Mesodermal cell (in vitro differentiated cells): ENCODE results near the gene CD22.
"Not testable (repeated sequence)": the region's sequence is repeated elsewhere in the genome, so short reads cannot be mapped to it uniquely, and the experiment has no call there.

Experiments used
- H3K27ac ChIP-seq: 2 replicates; pipeline ENCODE4 v1.7.0; 2013; ENCODE audit warnings: mild to moderate bottlenecking, low read depth, low read length, moderate library complexity; ENCODE audit not compliant: severe bottlenecking
- H3K36me3 ChIP-seq: 2 replicates; pipeline ENCODE4 v1.7.1; 2013; ENCODE audit warnings: mild to moderate bottlenecking, low read length, moderate library complexity; ENCODE audit not compliant: control insufficient read depth, insufficient read depth
- H3K4me1 ChIP-seq: one replicate; pipeline ENCODE4 v1.7.1; 2013; ENCODE audit warnings: mild to moderate bottlenecking, low read length; ENCODE audit not compliant: insufficient read depth, control insufficient read depth, poor library complexity, severe bottlenecking
- H3K4me3 ChIP-seq: 2 replicates; pipeline ENCODE4 v1.7.0; 2013; ENCODE audit warnings: low read length, control low read depth, mild to moderate bottlenecking; ENCODE audit not compliant: insufficient read depth, poor library complexity, severe bottlenecking; ENCODE audit errors: extremely low read depth
- H3K9me3 ChIP-seq: 2 replicates; pipeline ENCODE4 v1.7.1; 2013; ENCODE audit warnings: mild to moderate bottlenecking, low read length, moderate library complexity; ENCODE audit not compliant: control insufficient read depth
- WGBS, 2 experiments: methylation state at CpG; one replicate each; pipeline ENCODE4 v1.1.5; 2013; ENCODE audit warnings: missing lambda C conversion rate in 2 of 2; ENCODE audit not compliant: insufficient coverage in 2 of 2; 5-methylcytosine and 5-hydroxymethylcytosine counted together

CD22 gene

DNA sequence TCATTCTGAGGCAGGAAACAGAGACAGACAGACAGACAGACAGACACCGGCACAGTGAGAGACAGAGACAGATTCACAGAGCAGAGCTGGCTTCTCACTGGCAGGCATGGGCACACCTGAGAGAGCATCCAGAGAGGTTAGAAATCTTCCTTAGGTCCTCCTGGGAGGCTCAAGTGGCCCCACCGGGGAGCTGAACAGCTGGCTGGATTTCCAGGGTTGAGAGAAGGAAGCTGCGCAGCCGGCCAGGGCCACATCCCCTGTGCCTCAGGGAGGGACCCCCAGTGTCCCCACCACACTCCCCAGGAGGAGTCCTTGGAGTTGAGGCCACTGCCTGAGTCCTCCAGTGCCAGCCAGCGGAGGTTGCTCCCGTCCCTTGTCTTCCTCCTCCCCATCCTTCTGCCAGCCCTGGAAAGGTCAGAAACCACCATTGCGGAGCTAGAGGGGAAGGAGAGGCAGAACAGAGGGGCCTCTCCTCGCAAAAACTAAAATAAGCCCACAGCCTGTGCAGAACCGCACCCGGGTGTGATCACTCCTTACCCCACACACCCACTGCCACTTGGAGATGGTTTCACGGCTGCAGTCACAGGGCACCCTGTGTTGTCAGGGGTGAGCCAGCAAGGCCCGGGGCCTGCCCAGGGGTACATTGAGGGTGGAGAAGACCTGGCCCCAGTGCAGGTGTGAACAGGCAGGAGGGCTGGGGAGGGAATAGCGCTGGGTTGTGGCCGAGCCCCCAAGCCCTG, 33.4 kb downstream of the CD22 start:
- Histone ChIP-seq H3K36me3 (no peaks in the 10 kb centered on the region), H3K27ac (no peak overlapping the region), H3K9me3 (no peaks in the 10 kb centered on the region), H3K4me3 (no peak overlapping the region), H3K4me1 (no peaks in the 10 kb centered on the region)
- 100% methylated on average over 1 to 2 of the region's 14 CpGs for WGBS, 2 experiments

DNA sequence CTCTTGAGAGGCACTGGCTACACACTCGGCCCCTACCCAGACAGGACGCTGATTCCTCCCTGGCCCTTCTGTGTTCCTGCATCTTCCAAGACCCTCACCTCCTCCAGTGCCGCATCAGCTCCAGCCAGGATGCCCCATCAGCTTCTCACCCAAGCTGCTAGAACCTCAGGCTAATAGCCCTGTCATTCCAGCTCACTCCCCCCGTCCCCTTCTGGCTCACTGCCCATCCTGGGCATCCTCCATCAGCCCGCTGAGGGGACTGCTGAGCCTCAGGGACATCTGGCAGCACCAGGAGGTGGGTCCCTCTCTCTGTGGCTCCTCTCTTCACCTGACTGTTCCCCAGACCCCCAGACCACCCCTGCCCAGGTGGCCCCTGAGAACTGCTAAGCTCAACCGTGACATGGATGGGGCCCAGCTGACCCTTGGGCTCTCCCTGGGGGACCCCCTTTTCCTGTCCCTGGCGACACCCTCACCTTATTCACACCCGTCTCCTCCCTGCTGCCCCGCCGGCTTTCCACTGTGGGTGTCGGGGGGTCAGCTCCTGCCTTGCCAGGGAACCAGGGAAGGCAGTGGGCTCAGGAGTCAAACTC, 34.1 kb downstream of the CD22 start:
- H3K27ac ChIP-seq: no peak overlapping the region
- no peaks in the 10 kb centered on the region for H3K9me3 ChIP-seq
- no peak overlapping the region for H3K4me3 ChIP-seq
- H3K4me1 ChIP-seq: no peaks in the 10 kb centered on the region
- 87 to 100% methylated on average over 1 to 5 of the region's 11 CpGs for WGBS, 2 experiments
- H3K36me3 ChIP-seq: no peaks in the 10 kb centered on the region

DNA sequence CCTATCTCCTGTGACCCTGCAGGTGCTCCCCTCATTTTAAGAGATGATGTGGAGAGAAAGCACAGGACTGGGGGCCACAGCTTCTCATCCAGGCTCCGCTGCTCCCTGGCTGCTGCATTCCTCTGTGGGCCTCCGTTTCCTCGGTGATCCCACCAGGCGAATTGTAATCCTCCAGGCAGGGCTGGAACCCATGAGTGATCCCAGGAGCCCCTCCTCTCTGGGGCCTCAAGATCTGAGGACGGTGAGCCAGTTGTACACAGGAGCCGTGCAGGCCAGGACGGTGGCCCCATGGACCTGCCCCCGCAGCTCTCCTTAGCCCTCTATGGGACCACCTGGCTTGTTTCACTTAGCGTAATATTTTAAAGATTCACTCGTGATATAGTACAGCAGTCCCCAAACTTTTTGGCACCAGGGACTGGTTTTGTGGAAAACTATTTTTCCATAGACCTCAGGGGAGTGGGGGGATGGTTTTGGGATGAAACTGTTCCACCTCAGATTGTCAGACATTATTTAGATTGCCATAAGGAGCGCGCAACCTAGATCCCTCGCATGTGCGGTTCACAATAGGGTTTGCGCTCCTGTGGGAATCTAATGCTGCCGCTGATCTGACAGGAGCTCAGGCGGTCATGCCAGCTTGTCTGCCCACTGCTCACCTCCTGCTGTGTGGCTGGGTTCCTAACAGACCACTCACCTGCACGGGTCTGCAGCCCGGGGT, 34.9 kb downstream of the CD22 start:
- no peak overlapping the region for H3K4me3 ChIP-seq
- no peaks in the 10 kb centered on the region for H3K4me1 ChIP-seq
- H3K27ac ChIP-seq: no peak overlapping the region
- H3K36me3 ChIP-seq: no peaks in the 10 kb centered on the region
- WGBS, 2 experiments: 76 to 80% methylated on average over 1 to 10 of the region's 19 CpGs
- H3K9me3 ChIP-seq: no peaks in the 10 kb centered on the region

DNA sequence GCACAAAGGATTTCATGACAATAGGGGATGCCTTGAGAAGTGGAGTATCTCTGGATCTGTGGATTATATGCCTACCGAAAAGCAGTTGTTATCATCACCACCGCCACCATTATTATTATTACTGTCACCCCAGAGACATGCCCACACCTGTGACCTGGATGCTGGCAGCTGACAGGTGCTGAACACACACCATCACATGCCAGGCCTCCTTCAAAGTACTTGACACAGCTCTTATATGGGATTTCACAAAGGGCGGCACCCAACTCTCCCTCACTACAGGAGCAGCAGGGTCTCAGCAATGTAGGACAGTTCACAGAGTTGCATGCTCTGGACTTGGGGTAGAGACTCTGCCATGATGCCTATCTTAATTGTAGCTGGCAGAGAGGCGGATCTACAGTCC, 36.3 kb downstream of the CD22 start:
- Histone ChIP-seq H3K4me1 (no peaks in the 10 kb centered on the region), H3K4me3 (no peak overlapping the region), H3K27ac (no peak overlapping the region), H3K36me3 (no peaks in the 10 kb centered on the region), H3K9me3 (no peaks in the 10 kb centered on the region)
- WGBS, 2 experiments: 100% methylated on average over 1 of the region's 4 CpGs; no CpG with 5 or more reads in 1 of the 2 experiments

DNA sequence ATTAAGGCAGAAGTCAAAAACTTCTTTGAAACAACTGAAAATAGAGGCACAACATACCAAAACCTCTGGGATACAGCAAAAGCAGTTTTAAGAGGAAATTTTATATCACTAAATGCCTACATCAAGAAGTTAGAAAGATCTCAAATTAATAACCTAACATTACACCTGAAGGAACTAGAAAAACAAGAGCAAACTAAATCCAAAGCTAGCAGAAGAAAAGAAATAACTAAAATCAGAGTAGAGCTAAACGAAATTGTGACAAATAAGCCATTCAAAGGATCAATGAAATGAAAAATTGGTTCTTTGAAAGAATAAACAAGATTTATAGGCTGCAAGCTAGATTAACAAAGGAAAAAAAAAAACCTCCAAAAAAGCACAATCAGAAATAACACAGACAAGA, 39.4 kb downstream of the CD22 start:
- no peaks in the 10 kb centered on the region for H3K4me1 ChIP-seq
- no peak overlapping the region for H3K27ac ChIP-seq
- H3K9me3 ChIP-seq: no peaks in the 10 kb centered on the region
- H3K36me3 ChIP-seq: no peaks in the 10 kb centered on the region
- no peak overlapping the region for H3K4me3 ChIP-seq
- WGBS, 2 experiments: no CpG with 5 or more reads among the region's 1 CpG

DNA sequence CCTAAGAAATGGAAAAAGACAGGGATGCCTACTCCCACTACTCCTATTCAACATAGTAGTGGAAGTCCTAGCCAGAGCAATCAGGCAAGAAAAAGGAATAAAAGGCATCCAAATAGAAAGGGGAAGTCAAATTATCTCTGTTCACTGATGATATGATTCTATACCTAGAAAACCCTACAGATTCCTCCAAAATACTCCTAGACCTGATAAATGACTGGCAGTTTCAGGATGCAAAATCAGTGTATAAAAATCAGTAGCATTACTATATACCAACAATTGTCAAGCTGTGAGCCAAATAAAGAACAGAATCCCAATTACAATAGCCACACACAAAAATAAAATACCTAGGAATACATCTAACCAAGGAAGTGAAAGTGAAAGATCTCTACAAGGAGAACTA, 40.5 kb downstream of the CD22 start:
- no peak overlapping the region for H3K27ac ChIP-seq
- H3K9me3 ChIP-seq: no peaks in the 10 kb centered on the region
- H3K4me1 ChIP-seq: no peaks in the 10 kb centered on the region
- H3K36me3 ChIP-seq: no peaks in the 10 kb centered on the region
- no peak overlapping the region for H3K4me3 ChIP-seq

DNA sequence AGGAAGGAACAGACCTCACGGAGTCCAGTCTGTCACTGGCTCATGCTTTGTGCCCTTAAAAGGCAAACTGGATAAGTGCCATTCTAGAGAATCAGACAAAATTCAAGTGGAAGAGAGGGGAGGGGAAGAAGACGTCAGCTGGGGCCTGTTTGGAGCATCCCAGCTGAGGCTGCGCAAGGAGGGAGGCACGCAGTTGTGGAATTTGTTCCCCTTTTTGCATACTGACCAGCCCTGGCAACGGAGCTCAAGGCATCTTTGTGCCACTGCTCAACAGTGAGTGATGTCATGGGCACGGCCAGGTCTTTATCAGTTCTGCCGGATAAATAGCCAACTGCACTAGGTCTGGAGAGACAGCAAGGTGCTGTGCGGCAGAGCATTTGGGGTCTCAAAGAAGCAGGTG, 41.7 kb downstream of the CD22 start, which contains the start of gene GPR42:
Gene GPR42 (plus strand): TSS at position 347 of the 400 bp plus-strand sequence. CDS start 292 bp downstream, outside the sequence.
- Histone ChIP-seq H3K27ac (no peak within 1 kb of the TSS), H3K36me3 (no peaks in the 10 kb centered on the region), H3K4me1 (no peaks in the 10 kb centered on the region), H3K9me3 (no peaks in the 10 kb centered on the region), H3K4me3 (no peak within 1 kb of the TSS)
- 80 to 93% methylated on average over 1 to 2 of the region's 8 CpGs for WGBS, 2 experiments

DNA sequence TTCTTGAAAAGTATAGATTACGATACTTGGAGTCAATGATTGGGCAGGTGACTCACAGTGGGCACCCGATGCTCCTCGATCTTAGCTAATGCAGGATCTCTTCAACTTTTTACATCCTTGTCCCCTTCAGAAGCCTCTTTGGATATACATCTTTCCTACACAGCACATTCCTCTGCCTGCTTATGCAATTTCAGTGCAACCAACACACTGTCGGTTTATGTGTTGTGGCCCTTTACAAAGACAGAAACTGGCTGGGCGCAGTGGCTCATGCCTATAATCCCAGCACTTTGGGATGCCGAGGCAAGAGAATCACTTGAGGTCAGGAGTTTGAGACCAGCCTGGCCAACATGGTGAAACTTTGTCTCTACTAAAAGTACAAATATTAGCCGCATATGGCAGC, 44.5 kb downstream of the CD22 start:
- H3K36me3 ChIP-seq: no peaks in the 10 kb centered on the region
- no peaks in the 10 kb centered on the region for H3K9me3 ChIP-seq
- H3K27ac ChIP-seq: no peak overlapping the region
- H3K4me3 ChIP-seq: no peak overlapping the region
- no peaks in the 10 kb centered on the region for H3K4me1 ChIP-seq
- WGBS, 2 experiments: 89 to 90% methylated on average over 6 to 7 of the region's 7 CpGs

DNA sequence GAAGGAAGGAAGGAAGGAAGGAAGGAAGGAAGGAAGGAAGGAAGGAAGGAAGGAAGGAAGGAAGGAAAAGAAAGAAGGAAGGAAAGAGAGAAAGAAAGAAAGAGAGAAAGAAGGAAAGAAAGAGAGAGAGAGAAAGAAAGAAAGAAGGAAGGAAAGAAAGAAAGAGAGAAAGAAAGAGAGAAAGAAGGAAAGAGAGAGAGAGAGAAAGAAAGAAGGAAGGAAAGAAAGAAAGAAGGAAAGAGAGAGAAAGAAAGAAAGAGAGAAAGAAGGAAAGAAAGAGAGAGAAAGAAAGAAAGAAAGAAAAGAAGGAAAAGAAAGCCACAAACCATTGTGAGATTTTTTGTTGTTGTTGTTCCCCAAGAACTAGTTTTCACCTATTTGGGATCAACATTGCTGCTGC, 45.0 kb downstream of the CD22 start:
- H3K4me1 ChIP-seq, H3K27ac ChIP-seq, H3K4me3 ChIP-seq, H3K9me3 ChIP-seq, H3K36me3 ChIP-seq: not testable (repeated sequence)

DNA sequence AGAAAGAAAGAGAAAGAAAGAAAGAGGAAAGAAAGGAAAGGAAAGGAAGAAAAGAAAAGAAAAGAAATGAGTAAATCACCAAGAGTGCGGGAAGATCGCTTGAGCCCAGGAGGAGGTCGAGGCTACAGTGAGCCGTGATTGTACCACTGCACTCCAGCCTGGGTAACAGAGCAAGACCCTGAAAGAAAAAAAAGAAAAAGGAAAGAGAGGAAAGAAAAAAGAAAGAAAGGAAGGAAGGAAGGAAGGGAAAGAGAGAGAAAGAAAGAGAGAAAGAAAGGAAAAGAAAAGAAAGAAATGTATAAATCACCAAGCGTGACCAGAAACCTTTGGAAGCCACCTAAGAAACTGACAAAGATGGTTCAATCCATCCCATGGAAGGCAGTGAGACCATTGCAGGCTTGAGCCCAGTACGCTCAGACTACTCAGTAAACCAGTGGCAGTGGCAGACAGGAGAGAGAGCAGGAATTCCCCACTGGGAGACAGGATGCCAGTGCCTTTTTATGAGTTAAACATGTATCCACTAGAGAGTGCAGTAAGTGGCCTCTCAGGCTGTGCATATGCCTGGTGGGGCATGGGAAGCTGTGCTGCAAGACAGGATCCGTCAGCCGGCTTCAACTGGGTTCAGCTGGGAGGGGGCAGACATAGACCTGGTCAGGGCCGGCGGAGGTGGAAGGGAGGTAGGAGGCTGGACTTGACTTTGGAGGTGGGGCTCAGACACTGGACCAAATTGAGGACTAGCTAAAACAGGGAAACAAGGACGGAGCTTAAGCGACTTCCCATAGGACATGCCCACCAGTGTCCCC, 46.7 kb downstream of the CD22 start:
- no peaks in the 10 kb centered on the region for H3K4me1 ChIP-seq
- H3K9me3 ChIP-seq: no peaks in the 10 kb centered on the region
- no peak overlapping the region for H3K4me3 ChIP-seq
- WGBS, 2 experiments: 92 to 95% methylated on average over 11 to 12 of the region's 12 CpGs
- no peaks in the 10 kb centered on the region for H3K36me3 ChIP-seq
- H3K27ac ChIP-seq: no peak overlapping the region
